Tibial nerve (tissue), 4 donors: ENCODE results near the gene FBXO2.

Experiments
- CTCF ChIP-seq, 5 experiments: fragments of 200-600 bp in 3 of 5; fragments of 450-650 bp in 2 of 5; sonication (generic) in 3 of 5; IDR thresholded peaks; one replicate each; pipeline ENCODE4 v1.5.1; 2016 to 2019; ENCODE audit warnings: antibody characterized with exemption in 5 of 5, mild to moderate bottlenecking in 3 of 5, moderate library complexity in 2 of 5
- EP300 ChIP-seq, 2 donors: sonication (generic); formaldehyde crosslinking; IDR thresholded peaks; one replicate each; pipeline ENCODE4 v1.6.1; 2017; ENCODE audit warnings: antibody characterized with exemption in 2 of 2, mild to moderate bottlenecking in 1 of 2
- POLR2A ChIP-seq, 2 donors: fragments of 450-650 bp; IDR thresholded peaks; one replicate each; pipeline ENCODE4 v1.6.1; 2017; ENCODE audit warnings: antibody characterized with exemption in 2 of 2, mild to moderate bottlenecking in 2 of 2, moderate library complexity in 2 of 2

- TF ChIP-seq CTCF (IDR thresholded peaks at IDR 0.05): no peak
- TF ChIP-seq EP300 (IDR thresholded peaks at IDR 0.05): no peak
- no peak for TF ChIP-seq POLR2A (IDR thresholded peaks at IDR 0.05)
Measured at GRCh38 chr1:11628767-11629166, 25.5 kb downstream of the FBXO2 start.
